ENCODE data around the gene ABCA9. TPM values are rescaled to one million over a fixed set of nuclear protein-coding genes. Genes with fewer than 3 reads are reported as not detected.
A peak's percentile ranks its signal among the peaks of the same experiment; 100 is the strongest.

Gene ABCA9
- total and polyA plus RNA-seq, 12 donors = 3.8 to 38.6 (median 9.3) TPM

DNA sequence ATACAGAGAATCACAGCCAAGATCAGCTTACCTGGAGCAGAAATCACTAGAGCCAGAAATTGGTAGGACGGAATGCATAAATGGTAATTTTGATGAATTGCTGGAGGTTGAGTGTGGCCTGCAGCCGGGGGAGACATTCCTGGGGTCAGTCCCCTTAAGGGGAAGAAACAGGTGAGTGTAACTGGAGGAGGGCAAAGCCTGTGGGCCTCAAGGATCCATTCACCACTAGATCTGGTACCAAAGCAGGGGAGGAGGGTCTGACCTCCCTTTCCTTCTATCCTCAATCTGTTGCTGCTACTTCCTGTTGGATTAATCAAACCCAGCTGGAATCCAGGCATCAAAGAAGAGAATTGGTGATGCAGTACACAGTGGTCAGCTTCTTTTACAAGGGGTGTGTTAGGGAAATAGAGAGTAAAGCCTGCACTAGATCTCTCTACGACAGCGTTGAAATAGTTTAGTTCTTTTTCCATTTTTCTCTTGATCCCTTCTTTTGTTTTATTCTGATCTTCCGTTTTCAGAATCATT lies 8.6 kb upstream of the ABCA9 start:
- peaks cover 0 to 17% (median 2%) of the 10 kb centered on the region in 11 donors for H3K9me3 ChIP-seq
- no peak overlapping the region for H3K27ac ChIP-seq
- H3K4me3 ChIP-seq = no peak overlapping the region
- H3K36me3 ChIP-seq = peaks cover 0 to 4% (median 0%) of the 10 kb centered on the region in 9 donors
- DNase-seq = no peak
- ATAC-seq = peak in 1 of 8 donors; percentile 17
- TF ChIP-seq, protein P1, sequence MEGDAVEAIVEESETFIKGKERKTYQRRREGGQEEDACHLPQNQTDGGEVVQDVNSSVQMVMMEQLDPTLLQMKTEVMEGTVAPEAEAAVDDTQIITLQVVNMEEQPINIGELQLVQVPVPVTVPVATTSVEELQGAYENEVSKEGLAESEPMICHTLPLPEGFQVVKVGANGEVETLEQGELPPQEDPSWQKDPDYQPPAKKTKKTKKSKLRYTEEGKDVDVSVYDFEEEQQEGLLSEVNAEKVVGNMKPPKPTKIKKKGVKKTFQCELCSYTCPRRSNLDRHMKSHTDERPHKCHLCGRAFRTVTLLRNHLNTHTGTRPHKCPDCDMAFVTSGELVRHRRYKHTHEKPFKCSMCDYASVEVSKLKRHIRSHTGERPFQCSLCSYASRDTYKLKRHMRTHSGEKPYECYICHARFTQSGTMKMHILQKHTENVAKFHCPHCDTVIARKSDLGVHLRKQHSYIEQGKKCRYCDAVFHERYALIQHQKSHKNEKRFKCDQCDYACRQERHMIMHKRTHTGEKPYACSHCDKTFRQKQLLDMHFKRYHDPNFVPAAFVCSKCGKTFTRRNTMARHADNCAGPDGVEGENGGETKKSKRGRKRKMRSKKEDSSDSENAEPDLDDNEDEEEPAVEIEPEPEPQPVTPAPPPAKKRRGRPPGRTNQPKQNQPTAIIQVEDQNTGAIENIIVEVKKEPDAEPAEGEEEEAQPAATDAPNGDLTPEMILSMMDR (IDR thresholded peaks at IDR 0.05) = no peak
- H3K27me3 ChIP-seq = peaks cover 0 to 4% (median 0%) of the 10 kb centered on the region in 7 donors
- 89% methylated on average over 5 of the region's 5 CpGs for WGBS, 2 donors
- H3K4me1 ChIP-seq = peaks cover 0 to 40% (median 0%) of the 10 kb centered on the region in 9 donors
- intact Hi-C loops (cut with DNase I) = no loop called here

DNA sequence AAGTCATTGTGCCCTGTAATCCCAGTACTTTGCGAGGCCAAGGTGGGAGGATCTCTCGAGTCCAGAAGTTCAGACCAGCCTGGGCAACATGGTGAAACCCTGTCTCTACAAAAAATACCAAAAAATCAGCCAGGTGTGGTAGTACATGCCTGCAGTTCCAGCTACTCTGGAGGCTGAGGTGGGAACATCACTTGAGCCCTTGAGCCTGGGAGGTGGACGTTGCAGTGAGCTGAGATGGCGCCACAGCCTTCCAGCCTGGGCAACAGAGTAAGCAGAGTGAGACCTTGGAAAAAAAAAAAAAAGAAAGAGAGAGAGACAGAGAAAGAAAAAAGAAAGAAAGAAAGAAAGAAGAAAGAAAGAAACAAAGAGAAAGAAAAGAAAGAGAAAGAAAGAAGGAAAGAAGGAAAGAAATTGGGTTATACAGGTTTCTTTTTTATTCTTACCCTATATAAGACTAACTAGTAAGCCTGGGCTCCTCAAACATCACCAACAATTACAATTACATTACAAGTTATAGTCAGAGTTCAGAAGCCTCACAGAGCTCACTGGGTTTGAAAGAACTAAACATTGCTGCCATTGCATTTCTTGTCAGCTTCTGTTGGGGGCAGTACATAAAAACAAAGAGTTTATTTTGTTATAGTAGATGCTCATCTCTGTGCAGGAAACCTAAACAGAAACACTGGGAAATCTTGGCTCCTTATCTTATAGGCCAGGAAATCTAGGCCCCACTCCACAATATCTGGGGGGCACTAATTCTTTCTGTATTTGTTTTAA lies 6.7 kb upstream of the ABCA9 start:
- no peak overlapping the region for H3K4me3 ChIP-seq
- peak overlapping the region in 2 of 10 donors; percentile 0 to 8 for H3K27ac ChIP-seq
- peaks cover 0 to 4% (median 0%) of the 10 kb centered on the region in 11 donors for H3K9me3 ChIP-seq
- peaks cover 0 to 4% (median 0%) of the 10 kb centered on the region in 7 donors for H3K27me3 ChIP-seq
- TF ChIP-seq, protein P1 (IDR thresholded peaks at IDR 0.05) = peak in 1 of 9 donors; percentile 9
- peaks cover 0 to 47% (median 0%) of the 10 kb centered on the region in 9 donors for H3K4me1 ChIP-seq
- ATAC-seq (no peak), DNase-seq (no peak)
- WGBS, 2 donors = 92 to 93% methylated on average over 4 of the region's 4 CpGs
- H3K36me3 ChIP-seq = peaks cover 0 to 4% (median 0%) of the 10 kb centered on the region in 9 donors
- intact Hi-C loops (cut with DNase I) = no loop called here

DNA sequence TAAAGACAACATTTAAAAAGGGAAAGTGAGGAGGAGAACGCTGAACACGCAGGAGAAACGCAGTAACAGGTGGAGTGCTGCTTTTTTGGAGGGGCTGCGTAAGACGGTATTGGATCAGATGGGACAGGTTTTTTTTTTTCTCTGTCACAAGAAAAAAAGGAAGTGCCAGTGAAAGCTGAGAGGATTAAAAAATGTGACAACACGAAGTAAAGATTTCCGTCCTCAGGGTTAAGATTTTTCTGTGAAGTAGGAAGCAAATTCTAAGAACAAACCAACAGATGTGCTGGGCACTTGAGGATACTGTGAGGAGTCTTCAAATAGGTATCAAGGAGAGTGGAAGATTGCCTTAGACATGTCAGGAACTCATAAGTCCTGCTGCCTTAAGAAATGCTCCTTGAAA lies 5.8 kb upstream of the ABCA9 start:
- Histone ChIP-seq H3K9me3 (peaks cover 0 to 4% (median 0%) of the 10 kb centered on the region in 11 donors), H3K36me3 (peaks cover 0 to 4% (median 0%) of the 10 kb centered on the region in 9 donors), H3K4me3 (no peak overlapping the region), H3K4me1 (peaks cover 0 to 52% (median 5%) of the 10 kb centered on the region in 9 donors), H3K27me3 (peaks cover 0 to 4% (median 0%) of the 10 kb centered on the region in 7 donors), H3K27ac (peak overlapping the region in 1 of 10 donors; percentile 17)
- TF ChIP-seq, protein P1 (IDR thresholded peaks at IDR 0.05) = no peak
- 82 to 83% methylated on average over 7 of the region's 7 CpGs for WGBS, 2 donors
- DNase-seq = no peak
- ATAC-seq = no peak
- intact Hi-C loops (cut with DNase I) = no loop called here

DNA sequence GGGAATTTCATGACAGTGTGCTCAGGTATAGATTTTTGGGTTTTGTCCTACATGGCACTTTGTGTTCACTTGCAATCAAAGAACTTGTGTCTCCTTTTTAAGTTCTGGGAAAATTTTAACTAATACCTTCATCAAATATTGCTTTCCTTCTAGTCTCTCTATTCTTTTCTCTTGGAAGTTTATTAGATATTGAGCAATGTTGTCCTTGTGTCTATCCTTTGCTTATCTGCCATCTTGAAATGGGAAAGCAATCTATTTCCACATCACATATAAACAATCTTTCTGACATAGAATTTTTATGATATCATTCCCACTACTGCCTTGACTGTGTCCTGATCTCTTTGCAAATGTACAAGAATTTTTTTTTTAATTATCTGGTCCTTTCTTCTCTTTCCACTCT lies 4.4 kb upstream of the ABCA9 start:
- ATAC-seq = no peak
- TF ChIP-seq, protein P1 (IDR thresholded peaks at IDR 0.05) = no peak
- intact Hi-C loops (cut with DNase I) = no loop called here
- peaks cover 0 to 52% (median 9%) of the 10 kb centered on the region in 9 donors for H3K4me1 ChIP-seq
- H3K27me3 ChIP-seq = peaks cover 0 to 4% (median 0%) of the 10 kb centered on the region in 7 donors
- H3K9me3 ChIP-seq = no peaks in the 10 kb centered on the region
- no peak overlapping the region for H3K4me3 ChIP-seq
- no peak for DNase-seq
- H3K36me3 ChIP-seq = peaks cover 0 to 4% (median 0%) of the 10 kb centered on the region in 9 donors
- H3K27ac ChIP-seq = no peak overlapping the region

Data from heart right ventricle (tissue), 16 donors.